GM21423 (cell line): ENCODE results near the gene KCNMA1.

Experiments used
- ATAC-seq: cut with Tn5 transposase; IDR thresholded peaks from one replicate; pipeline ENCODE4 v1.9.1; 2021; ENCODE audit warnings: mild to moderate bottlenecking, moderate library complexity; ENCODE audit not compliant: unreplicated experiment

The KCNMA1 gene

DNA sequence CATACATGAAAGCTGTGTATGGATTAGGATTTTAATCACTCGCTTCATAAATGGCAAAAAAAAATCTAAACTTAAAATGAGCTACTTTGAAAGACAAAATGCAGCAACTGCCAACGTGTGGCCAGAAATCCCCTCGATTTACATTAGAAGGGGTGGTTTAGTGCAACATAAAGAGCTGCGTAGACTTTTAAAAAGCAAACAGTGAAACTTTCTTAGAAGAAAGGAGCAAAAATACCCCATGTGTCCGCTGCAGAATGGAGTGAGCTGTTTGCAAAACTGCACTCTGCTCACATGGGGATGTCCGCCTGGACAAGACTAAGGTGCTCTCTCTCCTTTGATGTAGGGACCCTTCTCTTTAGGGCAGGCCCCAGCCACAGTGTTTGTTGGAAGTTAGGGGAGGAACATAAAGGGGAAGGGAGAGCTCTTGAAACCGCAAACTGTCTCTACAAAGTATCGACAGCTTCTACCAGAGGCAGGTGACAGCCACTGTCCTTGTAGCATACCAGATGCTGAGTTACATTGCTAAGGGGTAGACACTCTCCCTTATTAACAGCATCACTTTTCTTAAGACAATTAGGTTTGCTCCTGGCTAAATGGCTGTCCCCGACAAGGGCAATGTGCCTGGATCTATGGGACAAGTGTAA is 528.1 kb downstream of the KCNMA1 start:
- ATAC-seq: no peak

DNA sequence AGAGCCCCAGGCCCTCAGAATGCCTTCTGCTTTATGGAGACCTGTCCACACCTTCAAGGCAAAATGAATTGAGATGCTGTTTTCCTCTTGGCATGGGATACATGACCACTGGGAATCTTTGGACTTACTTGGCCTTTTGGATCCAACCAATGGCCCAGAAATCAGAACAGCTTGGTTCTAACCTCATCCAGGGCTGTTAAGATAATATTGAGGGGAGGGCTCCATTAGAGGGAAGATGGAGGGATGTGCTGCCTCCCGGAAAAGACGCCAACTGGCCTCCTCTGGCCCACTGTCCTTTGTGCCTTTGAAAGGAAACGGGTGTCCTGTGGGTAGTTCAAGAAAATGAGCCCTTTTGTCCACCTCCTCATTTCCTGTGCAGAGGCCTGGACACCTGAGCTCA is 530.9 kb downstream of the KCNMA1 start:
- ATAC-seq: no peak

DNA sequence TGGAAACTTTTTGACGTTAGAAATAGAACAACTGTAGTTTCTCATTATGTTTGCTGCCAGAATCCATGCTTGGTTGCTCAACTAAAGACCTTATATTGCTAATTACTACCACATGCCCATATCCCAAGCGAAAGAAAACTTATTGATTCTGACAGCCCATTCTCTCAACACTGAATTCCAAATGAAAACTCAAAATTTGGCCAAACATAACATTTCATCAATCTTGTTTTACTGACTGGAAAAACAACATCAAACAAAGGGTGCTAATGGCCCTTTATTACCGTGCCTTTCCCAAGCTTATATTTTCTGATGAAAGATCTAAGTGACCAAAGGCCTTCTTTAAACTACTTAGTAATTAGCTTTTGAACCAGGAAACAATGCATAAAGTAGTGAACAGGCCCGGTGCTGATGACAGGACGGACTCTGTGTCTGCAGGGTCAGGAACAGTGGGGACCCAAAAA is 531.8 kb downstream of the KCNMA1 start:
- no peak for ATAC-seq

DNA sequence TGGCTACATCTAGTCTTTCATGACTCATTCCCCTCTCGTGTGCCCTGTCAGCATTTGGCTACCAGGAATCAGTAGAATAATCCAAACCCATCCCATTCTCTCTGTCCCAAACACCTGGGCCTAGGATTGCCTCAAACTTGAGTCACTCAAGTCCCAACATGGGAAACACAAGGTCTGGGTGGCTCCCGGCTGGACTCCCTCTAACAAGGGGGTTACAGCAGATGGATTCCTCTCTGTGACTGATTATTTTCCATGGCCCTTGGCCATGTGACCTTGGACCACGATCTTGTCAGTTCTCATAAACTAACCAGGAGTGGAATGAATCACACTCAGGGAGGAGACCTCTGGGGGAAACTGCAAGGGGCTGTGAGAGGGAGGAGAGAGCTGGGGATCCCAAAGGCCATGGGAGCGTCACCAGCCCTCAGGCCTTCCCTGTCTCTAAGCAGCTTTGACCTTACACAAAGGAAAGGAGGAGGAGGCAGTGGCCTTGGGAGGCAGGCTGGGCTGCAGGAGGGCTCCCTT is 533.1 kb downstream of the KCNMA1 start:
- ATAC-seq: no peak

DNA sequence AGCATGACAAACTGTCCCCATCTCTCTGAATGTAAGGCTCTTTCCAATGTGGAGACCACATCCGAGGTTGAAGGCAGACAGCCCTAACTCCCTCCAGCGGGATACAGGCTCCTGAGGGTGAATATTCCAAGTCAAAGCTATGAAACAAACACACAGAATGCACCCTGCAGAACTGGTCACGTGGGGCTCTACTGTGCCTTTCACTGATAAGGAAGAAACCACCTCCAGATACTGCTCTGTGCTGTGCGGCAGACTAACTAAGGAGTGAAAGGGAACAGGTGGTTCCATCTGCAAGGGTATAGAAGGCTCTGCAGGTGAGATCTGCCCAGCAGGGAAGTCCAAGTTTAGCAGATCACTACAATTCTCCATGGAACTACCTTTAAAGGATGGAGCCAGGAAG is 534.4 kb downstream of the KCNMA1 start:
- no peak for ATAC-seq

DNA sequence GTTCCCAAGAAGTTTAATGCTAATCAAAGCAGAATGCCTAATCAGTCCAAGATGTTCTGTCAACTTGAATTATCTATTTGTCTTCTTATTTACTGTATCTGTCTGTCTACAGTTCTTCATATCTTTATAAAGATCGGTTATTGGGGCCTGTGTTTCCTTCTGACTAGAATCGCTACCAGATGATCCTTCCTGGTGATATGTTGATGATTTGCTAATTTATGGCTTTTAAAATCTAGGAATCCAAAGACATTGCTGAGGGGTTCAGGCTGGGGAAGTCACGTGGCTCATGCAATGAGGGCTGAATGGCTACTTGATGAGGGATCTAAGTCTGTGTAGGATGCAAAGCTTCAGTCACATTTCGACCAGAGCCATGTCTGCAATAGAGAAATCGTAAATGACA is 536.3 kb downstream of the KCNMA1 start:
- ATAC-seq: no peak

DNA sequence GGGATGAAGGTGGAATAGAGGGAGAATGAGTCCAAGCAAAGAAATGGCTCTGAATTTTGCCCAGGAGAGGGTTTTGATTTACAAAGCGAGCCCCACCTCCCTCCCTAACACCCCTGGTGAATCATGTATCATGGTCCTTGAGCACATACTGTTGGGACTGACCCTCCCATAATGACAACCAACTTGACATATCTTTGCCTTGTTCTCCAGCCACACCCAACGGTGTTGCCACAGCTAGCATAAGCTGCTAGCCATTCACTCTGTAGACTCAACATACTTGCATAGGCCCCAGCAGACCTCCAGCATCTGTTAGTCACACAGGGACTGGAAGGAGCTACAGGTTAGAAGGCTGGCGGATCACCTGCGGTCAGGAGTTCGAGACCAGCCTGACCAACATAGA is 538.5 kb downstream of the KCNMA1 start:
- no peak for ATAC-seq

DNA sequence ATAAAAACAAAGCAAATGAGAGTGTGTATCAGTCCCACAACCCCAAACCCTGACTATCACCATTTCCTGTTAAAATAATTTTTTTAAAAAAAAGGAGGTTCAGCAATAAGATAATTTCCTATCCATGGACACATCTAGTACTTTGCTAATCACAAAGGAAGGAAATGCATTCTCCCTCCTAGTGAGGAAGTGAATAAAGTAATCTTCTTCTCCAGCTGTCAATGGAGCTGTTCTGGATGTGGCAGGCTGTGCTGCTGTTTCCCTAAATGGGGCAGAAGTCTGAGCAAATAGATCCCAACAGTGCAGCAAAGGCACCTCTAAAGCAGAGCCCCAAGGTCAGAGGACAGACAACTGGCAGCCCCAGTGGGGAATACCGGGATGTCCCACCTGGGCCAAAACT is 540.0 kb downstream of the KCNMA1 start:
- no peak for ATAC-seq

DNA sequence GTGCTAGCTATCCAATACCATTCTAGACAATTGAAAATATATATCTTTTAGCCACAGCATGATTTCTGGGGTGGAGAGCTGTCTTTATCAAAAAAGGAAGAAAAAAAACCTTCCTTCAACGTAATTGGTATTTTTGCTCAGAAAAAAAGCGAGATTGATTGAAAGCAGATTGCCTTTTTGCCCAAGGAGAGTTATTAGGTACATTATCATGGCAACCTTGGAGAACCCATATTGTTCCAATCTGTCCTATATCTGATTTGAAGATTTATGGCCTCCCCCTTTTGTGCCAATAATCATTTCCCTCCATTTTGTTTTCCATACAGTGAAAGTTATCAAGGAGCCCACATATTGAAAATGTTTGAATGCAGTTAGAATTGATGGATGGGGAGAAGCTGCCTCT is 544.5 kb downstream of the KCNMA1 start:
- no peak for ATAC-seq

DNA sequence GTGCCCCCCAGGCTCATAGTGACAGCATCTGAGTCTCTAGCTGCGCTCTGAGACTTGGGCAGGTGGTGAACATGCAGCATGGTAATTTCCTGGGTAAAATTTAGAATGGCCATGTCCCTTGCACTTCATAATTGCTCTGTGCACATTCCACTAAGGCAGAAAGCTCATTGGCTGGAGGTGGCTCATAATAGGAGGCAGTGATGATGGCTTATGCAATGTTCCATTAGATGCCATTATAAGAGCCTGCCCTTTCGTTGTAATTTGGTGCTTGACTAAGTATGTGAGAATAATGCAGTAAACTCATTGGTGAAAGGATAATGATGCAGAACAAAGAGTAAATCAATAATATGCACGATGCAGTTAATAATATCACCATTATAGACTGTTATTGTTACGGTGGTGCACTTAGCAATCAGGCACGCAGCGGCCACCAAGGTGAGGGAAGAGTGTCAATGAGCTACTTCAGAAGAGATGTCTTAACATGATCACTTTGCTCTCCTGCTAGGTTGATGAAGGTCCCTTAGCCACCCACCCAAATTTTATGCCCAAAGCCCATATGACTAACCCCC is 545.9 kb downstream of the KCNMA1 start:
- ATAC-seq: no peak

DNA sequence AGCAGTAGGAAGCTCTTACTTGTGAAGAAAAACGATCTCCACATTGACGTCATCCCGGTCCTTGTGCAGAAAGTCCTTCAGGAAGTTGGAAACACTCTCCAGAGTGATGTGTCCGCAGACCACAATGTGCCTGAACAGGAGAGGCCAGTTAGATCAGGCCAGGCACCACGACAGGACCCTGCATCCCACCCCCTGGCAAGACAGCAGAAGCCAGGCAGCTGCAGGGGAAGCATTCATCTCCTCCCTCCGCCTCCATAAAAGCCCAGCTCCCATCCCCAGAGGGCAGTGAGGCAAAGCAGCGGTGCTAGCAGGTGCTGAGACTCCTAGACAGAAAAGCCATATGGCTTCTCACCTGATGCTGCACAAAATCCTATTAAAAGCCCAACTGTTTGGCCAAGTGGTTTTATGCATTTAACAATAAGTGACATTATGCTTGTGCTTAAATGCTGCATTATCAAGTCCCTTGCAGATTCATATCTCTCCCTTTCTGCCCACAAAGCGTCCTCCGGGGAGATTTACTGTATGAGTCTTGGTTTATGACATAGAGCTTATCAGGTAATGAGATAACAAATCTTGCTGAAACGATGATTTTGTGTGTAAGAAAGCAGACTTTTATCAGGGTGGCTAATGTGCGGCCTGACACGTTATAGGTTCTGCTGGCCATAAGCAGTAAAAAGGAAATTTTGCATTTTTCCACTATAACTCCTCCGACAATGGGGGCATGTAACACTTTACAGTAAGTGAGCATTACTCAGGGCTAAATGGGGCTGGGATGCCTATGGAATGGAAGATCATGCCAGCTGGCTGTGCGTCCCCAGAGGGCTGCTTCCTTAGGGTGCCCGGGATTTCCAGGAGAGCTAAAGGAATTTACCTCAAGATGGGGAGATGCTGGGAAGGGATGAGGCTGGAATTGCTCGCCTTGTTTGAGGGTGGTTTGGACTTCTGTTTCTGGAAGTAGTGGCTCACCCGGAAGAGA is 546.9 kb downstream of the KCNMA1 start:
- no peak for ATAC-seq

DNA sequence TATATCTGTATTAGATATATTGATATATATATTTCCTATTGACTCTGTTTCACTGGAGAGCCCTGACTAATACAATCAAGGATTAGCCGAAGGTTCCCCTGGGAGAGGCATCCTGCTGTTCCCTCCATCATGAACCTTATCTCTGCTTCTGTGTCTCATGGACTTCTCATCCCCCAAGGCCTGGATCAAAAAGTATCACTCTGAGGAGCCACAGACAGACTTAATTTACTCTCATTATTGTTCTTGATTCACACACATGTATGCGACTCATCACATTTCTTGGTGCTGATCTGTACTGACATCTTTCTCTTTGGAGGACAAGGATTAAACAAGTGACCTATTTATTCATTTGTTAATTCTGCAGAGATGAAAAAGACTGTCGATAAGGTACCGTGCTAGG is 550.2 kb downstream of the KCNMA1 start:
- ATAC-seq: no peak

DNA sequence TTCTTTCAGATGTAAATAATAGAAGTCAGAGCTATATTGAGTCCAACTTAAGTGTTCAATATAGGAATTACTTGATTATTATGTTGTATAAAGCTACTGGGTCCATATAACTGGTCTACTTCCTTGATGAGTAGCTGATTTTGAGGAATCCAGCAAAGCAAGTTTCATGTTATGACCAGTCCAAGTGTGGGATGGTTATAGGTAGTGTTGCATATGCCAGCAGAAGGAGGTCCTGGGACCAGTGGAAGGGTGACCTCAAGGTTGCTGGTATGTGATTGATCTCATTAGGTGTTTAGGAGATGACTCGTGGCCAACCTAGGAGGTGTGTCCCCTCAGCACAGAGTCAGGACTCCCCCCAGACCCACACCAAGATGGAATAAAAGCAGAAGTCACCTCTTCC is 551.5 kb downstream of the KCNMA1 start:
- no peak for ATAC-seq

DNA sequence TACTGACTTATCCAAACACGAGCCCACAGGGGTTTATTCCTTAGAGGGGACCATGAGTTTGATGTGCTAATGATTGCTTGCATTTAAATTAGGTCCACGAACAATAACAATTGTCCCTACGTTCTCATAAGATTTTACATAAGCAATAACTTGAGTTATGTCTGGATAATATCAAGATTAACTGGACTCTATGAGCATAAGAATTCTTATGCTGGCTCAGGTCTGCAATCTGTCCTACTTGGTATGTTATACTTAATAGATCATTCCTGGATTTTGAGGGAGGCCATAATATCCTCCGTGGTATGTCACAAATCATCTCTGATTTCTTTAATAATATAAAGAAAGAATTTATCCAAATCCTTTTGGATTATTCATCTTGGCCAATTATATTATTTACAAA is 552.3 kb downstream of the KCNMA1 start:
- ATAC-seq: no peak

DNA sequence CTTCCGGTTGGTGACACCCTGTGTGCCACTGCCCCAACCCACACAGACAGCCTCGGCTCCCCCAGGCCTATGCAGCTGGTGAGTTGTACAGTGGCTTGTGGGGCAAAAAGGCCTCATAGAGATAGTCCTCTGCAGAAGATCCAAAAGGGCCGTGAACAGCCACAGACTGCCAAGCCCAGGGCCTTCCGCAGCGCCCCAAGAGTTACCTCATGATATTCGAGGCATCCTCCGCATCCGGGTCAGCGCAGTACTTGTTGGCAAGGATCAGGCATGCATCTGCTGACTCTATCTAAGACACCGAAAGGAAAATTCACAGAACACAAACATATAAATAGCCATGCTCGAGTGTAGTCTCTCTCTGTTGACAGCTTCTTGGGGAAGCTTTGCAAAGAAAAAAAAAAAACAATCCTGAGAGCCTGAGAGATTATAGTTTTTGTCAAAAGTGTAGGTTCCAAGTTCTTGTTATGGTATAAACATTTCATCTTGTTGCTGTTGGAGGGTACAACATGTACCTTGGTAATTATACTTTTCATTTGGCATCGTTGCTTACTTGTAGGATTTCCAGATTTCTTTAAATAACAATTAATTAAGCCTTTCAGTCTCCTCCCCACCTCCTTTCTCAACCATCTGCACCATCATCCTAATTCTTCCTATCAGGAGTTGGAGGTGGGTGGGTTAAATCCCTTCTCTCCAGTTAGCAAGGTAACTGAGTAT is 553.0 kb downstream of the KCNMA1 start:
- no peak for ATAC-seq

DNA sequence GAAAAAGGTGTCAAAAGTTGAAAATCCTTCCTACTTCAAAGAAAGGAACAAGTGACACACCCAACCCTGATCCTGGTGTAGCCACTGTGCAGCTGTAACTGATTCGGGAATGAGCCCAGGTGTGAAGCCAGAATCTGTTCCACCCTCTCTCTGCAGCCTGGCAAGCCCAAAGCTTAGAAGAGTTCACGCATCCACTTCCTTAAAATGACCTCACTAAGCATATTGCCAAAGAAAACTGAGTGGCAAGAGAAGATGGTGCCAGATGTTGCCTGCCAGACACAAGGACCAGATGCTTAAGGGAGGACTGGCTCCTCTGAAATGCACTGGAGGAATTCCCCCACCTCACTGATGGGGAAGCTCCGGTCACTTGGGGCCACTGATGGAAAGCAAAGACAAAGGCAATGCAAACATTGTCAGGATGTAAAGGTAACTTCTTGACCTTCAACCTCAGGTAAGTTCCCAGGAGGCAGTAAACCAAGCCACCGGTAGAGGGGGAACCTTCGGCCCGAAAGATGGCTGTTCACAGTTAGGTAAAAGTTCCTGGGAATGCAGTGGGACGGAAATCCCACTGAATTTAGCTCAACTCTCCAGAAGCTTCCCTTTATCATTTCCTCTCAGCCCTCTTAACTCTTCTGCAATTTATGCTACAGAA is 554.9 kb downstream of the KCNMA1 start:
- no peak for ATAC-seq

DNA sequence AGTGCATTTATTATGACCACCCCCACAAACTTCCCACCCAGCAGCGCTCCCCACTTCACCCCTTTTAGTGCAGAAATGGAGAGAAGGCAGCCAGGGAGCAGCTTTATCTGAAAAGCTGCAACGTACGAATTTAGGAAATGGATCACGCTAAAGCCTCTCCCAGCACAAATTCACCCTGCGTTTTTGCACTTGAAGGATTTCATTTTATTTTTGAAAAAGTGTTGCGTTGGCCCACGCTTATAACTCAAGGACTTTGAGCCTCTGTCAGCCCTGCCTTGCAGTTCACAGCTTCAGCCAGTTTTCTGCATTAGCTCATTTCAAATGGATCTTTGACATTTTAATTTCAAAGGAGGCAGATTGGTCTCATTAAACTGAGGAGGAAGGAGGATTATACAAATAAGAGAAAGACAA is 556.1 kb downstream of the KCNMA1 start:
- no peak for ATAC-seq

DNA sequence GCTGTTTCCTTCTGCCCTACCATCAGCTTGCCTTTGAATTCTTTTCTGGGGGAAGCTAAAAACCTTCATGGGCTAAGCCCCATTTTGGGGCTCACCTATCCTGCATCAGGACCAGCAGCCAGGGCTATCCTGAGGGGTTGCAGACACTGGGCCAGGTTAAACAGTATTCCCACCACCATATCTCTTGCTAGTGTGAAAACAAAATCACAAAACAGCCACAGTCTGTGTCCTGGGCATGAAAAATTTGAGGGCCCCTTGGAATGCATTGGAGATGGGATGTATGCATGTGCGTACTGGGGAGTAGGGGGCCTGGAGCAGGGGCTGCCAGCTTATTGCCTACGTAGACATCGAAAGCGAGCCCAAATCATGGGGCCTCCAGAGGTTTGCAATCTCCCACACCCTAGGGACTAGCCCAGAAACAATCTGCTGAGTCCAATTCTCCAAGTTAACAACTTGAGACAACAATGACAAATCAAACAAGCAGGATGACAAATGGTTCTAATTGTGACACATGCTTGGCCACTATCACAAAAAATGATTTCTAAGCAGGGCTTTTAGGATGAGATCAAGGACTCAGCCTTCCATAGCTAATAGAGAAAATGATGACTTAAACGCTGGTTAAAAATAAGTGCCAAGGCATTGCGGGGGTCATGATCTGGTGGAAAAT is 557.1 kb downstream of the KCNMA1 start:
- no peak for ATAC-seq

DNA sequence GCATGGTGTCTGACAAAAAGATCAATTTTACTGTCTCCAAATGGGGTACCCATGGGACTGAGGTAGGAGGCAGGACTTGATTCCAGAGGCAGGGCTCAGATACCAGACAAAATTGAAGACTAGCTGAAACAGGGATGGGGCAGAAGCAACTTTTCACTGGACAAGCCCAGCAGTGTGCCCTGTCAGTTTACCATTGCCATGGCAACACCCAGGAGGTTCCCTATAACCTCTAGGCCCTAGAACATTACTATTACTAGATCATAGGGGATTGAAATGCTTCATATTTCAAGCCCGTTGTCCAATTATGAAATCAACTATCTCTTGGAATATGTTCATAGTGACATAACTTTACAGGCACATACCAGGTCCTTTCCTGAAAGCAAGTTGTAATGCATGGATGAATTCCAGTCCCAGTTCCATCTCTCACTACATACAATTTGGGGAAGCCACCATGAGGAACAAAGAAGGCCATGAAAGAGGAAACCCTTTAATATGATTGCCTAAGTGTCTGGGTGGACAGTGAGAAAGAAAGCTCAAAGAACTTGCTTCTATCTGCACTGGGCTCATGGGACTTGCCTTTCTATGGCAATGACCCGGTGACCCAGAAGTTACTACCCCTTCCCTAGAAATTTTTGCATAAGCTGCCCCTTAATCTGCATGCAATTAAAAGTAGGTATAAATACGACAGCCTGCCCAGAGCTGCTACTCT is 557.9 kb downstream of the KCNMA1 start:
- ATAC-seq: no peak
